Activated CD4-positive, alpha-beta T cell treated with anti-CD3 and anti-CD28 coated beads for 36 hours (primary cell): ENCODE results near the gene BICD1. TPM values are rescaled to one million over a fixed set of nuclear protein-coding genes. Genes with fewer than 3 reads are reported as not detected.

Experiments used
- ATAC-seq: fragments of 200-7000 bp; cut with Tn5 transposase; one replicate; pipeline ENCODE4 v1.10.0; 2021; ENCODE audit warnings: mild to moderate bottlenecking, moderate library complexity
- CTCF ChIA-PET: fragments of 350-600 bp; sonication (Branson Sonifier 250); formaldehyde crosslinking; loops from one replicate; lab custom pipeline; 2021; ENCODE audit warnings: antibody characterized with exemption; lab: Charles Lee
- POLR2A ChIA-PET: fragments of 350-600 bp; sonication (Branson Sonifier 250); formaldehyde crosslinking; loops from one replicate; lab custom pipeline; 2021; ENCODE audit warnings: antibody characterized with exemption, inconsistent platforms; lab: Charles Lee
- DNase-seq: peaks from one replicate; pipeline ENCODE4 v3.0.0-alpha.2; 2020
- H3K27ac Mint-ChIP-seq: one replicate; pipeline ENCODE4 v1.8.0; 2021; ENCODE audit warnings: mixed read lengths
- H3K27me3 Mint-ChIP-seq: one replicate; pipeline ENCODE4 v1.8.0; 2021; ENCODE audit warnings: mixed read lengths
- H3K36me3 Mint-ChIP-seq: one replicate; pipeline ENCODE4 v1.8.0; 2021; ENCODE audit warnings: low read depth, mixed read lengths
- H3K4me1 Mint-ChIP-seq: one replicate; pipeline ENCODE4 v1.8.0; 2021; ENCODE audit warnings: mixed read lengths
- H3K4me3 Mint-ChIP-seq: one replicate; pipeline ENCODE4 v1.8.0; 2021; ENCODE audit warnings: mild to moderate bottlenecking, moderate library complexity, mixed read lengths
- H3K9me3 Mint-ChIP-seq: one replicate; pipeline ENCODE4 v1.8.0; 2021; ENCODE audit warnings: low read depth, mixed read lengths
- intact Hi-C, 2 experiments: fragments of 100-400 bp; cut with DNase I in 1 of 2; cut with micrococcal nuclease in 1 of 2; formaldehyde crosslinking; loops; one replicate each; pipeline versions ENCODE4 v1.14.2 to v1.15.1; 2022 to 2024; cut with DNase I, micrococcal nuclease
- total RNA-seq, 2 experiments: library from RNA; stranded (reverse); gene quantifications; one replicate each; pipeline ENCODE4 v1.2.3, GENCODE V29; 2021

The BICD1 gene
- total RNA-seq, 2 experiments from 2014 or later = 12.7 to 15.1 TPM

GRCh38 chr12:32382226-32382625, 275.6 kb downstream of the BICD1 start:
- Mint-ChIP-seq H3K36me3 (peaks cover 1% of the 10 kb centered on the region), H3K4me3 (no peak overlapping the region), H3K9me3 (no peaks in the 10 kb centered on the region), H3K27me3 (no peaks in the 10 kb centered on the region), H3K27ac (no peak overlapping the region), H3K4me1 (no peaks in the 10 kb centered on the region)
- DNase-seq (no peak), ATAC-seq (no peak)
- intact Hi-C loops = no loop called here
- ChIA-PET POLR2A (no interaction called here), CTCF (interaction anchor here (1.0 kb wide), 1 partner anchor 17 kb away, joined by 4 read pairs; no protein-coding TSS in a partner anchor)

- H3K4me1 Mint-ChIP-seq = peaks cover 3% of the 10 kb centered on the region
- no peaks in the 10 kb centered on the region for H3K36me3 Mint-ChIP-seq
- H3K27ac Mint-ChIP-seq = no peak overlapping the region
- intact Hi-C loops = loop anchor here in 1 of 2 experiments (10.0 kb wide), 1 partner anchor 284 kb away; the partner anchor contains the start of gene DNM1L
- DNase-seq (peak; percentile 62), ATAC-seq (peak; percentile 95)
- ChIA-PET POLR2A (no interaction called here), CTCF (no interaction called here)
- H3K9me3 Mint-ChIP-seq = no peaks in the 10 kb centered on the region
- peak overlapping the region; percentile 71 for H3K4me3 Mint-ChIP-seq
- peaks cover 7% of the 10 kb centered on the region for H3K27me3 Mint-ChIP-seq
Measured at GRCh38 chr12:32390572-32391219, 284.0 kb downstream of the BICD1 start.

- CTCF ChIA-PET = interaction anchor here (0.8 kb wide), 1 partner anchor 31 kb away, joined by 3 read pairs; no protein-coding TSS in a partner anchor
- peaks cover 5% of the 10 kb centered on the region for H3K4me1 Mint-ChIP-seq
- intact Hi-C loops = loop anchor here in 1 of 2 experiments (10.0 kb wide), 1 partner anchor 280 kb away; the partner anchor contains the start of gene DNM1L
- no peaks in the 10 kb centered on the region for H3K9me3 Mint-ChIP-seq
- DNase-seq (no peak), ATAC-seq (no peak)
- POLR2A ChIA-PET = no interaction called here
- H3K27ac Mint-ChIP-seq = no peak overlapping the region
- H3K4me3 Mint-ChIP-seq = no peak overlapping the region
- H3K27me3 Mint-ChIP-seq = peaks cover 21% of the 10 kb centered on the region
- H3K36me3 Mint-ChIP-seq = no peaks in the 10 kb centered on the region
Measured at GRCh38 chr12:32395026-32395425, 288.4 kb downstream of the BICD1 start.

GRCh38 chr12:32397696-32398095, 291.0 kb downstream of the BICD1 start:
- POLR2A ChIA-PET = no interaction called here
- peaks cover 30% of the 10 kb centered on the region for H3K27me3 Mint-ChIP-seq
- intact Hi-C loops = loop anchor here in 1 of 2 experiments (10.0 kb wide), 1 partner anchor 277 kb away; the partner anchor contains the start of gene DNM1L
- no peak overlapping the region for H3K27ac Mint-ChIP-seq
- H3K4me1 Mint-ChIP-seq = peaks cover 6% of the 10 kb centered on the region
- DNase-seq (no peak), ATAC-seq (no peak)
- H3K9me3 Mint-ChIP-seq = no peaks in the 10 kb centered on the region
- no peak overlapping the region for H3K4me3 Mint-ChIP-seq
- CTCF ChIA-PET = interaction anchor here (0.6 to 1.5 kb wide), 2 partner anchors 54 to 358 kb away, joined by 3 to 6 read pairs; partner anchors contain the start of gene YARS2
- no peaks in the 10 kb centered on the region for H3K36me3 Mint-ChIP-seq

- Mint-ChIP-seq H3K4me3 (no peak overlapping the region), H3K4me1 (peaks cover 6% of the 10 kb centered on the region), H3K27me3 (peaks cover 34% of the 10 kb centered on the region), H3K9me3 (no peaks in the 10 kb centered on the region), H3K27ac (no peak overlapping the region), H3K36me3 (no peaks in the 10 kb centered on the region)
- intact Hi-C loops = loop anchor here in 1 of 2 experiments (10.0 kb wide), 1 partner anchor 277 kb away; the partner anchor contains the start of gene DNM1L
- no peak for ATAC-seq
- ChIA-PET POLR2A (no interaction called here), CTCF (interaction anchor here (1.5 kb wide), 1 partner anchor 357 kb away, joined by 6 read pairs; the partner anchor contains the start of gene YARS2)
- DNase-seq = no peak
Measured at GRCh38 chr12:32398181-32398580, 291.5 kb downstream of the BICD1 start.

GRCh38 chr12:32398816-32399369, 292.2 kb downstream of the BICD1 start:
- DNase-seq = no peak
- H3K27ac Mint-ChIP-seq = no peak overlapping the region
- H3K27me3 Mint-ChIP-seq = peaks cover 37% of the 10 kb centered on the region
- ChIA-PET POLR2A (no interaction called here), CTCF (interaction anchor here (0.9 to 1.5 kb wide), 2 partner anchors 357 to 363 kb away, joined by 5 to 6 read pairs; partner anchors contain the start of gene YARS2)
- no peaks in the 10 kb centered on the region for H3K36me3 Mint-ChIP-seq
- ATAC-seq = no peak
- intact Hi-C loops = loop anchor here in 1 of 2 experiments (10.0 kb wide), 1 partner anchor 276 kb away; the partner anchor contains the start of gene DNM1L
- peak overlapping the region; percentile 35 for H3K4me3 Mint-ChIP-seq
- peaks cover 6% of the 10 kb centered on the region for H3K4me1 Mint-ChIP-seq
- H3K9me3 Mint-ChIP-seq = no peaks in the 10 kb centered on the region

- H3K27me3 Mint-ChIP-seq = peaks cover 40% of the 10 kb centered on the region
- peaks cover 6% of the 10 kb centered on the region for H3K4me1 Mint-ChIP-seq
- peak; percentile 77 for DNase-seq
- CTCF ChIA-PET = interaction anchor here (0.9 to 1.6 kb wide), 3 partner anchors 10 to 363 kb away, joined by 3 to 5 read pairs (median 5); no protein-coding TSS in a partner anchor
- no peak within 1 kb of the TSS for H3K27ac Mint-ChIP-seq
- H3K36me3 Mint-ChIP-seq = no peaks in the 10 kb centered on the region
- H3K9me3 Mint-ChIP-seq = no peaks in the 10 kb centered on the region
- peak; percentile 95 for ATAC-seq
- intact Hi-C loops = loop anchor here in 1 of 2 experiments (10.0 kb wide), 1 partner anchor 275 kb away; the partner anchor contains the start of gene DNM1L
- peak within 1 kb of the TSS; percentile 80 for H3K4me3 Mint-ChIP-seq
- POLR2A ChIA-PET = no interaction called here
Measured at GRCh38 chr12:32399370-32400113, 292.9 kb downstream of the BICD1 start, which contains the start of gene FGD4. TSS of gene FGD4 (plus strand) at chr12:32399558.

- Mint-ChIP-seq H3K27ac (no peak overlapping the region), H3K4me1 (peaks cover 6% of the 10 kb centered on the region), H3K27me3 (peaks cover 40% of the 10 kb centered on the region), H3K36me3 (no peaks in the 10 kb centered on the region), H3K9me3 (no peaks in the 10 kb centered on the region), H3K4me3 (peak overlapping the region; percentile 48)
- intact Hi-C loops = no loop called here
- ATAC-seq = no peak
- no peak for DNase-seq
- CTCF ChIA-PET = interaction anchor here (0.7 to 1.6 kb wide), 3 partner anchors 9 to 222 kb away, joined by 3 to 5 read pairs (median 3); no protein-coding TSS in a partner anchor
- POLR2A ChIA-PET = no interaction called here
Measured at GRCh38 chr12:32400114-32400672, 293.5 kb downstream of the BICD1 start.

- ChIA-PET CTCF (interaction anchor here (0.6 to 1.6 kb wide), 3 partner anchors 9 to 223 kb away, joined by 3 to 5 read pairs (median 3); no protein-coding TSS in a partner anchor), POLR2A (no interaction called here)
- no peak overlapping the region for H3K27ac Mint-ChIP-seq
- ATAC-seq (no peak), DNase-seq (no peak)
- no peak overlapping the region for H3K4me3 Mint-ChIP-seq
- H3K27me3 Mint-ChIP-seq = peaks cover 42% of the 10 kb centered on the region
- no peaks in the 10 kb centered on the region for H3K9me3 Mint-ChIP-seq
- intact Hi-C loops = no loop called here
- no peaks in the 10 kb centered on the region for H3K36me3 Mint-ChIP-seq
- peaks cover 6% of the 10 kb centered on the region for H3K4me1 Mint-ChIP-seq
Measured at GRCh38 chr12:32400866-32401265, 294.2 kb downstream of the BICD1 start.

GRCh38 chr12:32402170-32402569, 295.5 kb downstream of the BICD1 start:
- DNase-seq (no peak), ATAC-seq (no peak)
- ChIA-PET POLR2A (no interaction called here), CTCF (no interaction called here)
- no peak overlapping the region for H3K27ac Mint-ChIP-seq
- no peaks in the 10 kb centered on the region for H3K36me3 Mint-ChIP-seq
- no peaks in the 10 kb centered on the region for H3K9me3 Mint-ChIP-seq
- H3K27me3 Mint-ChIP-seq = peaks cover 39% of the 10 kb centered on the region
- peaks cover 6% of the 10 kb centered on the region for H3K4me1 Mint-ChIP-seq
- intact Hi-C loops = no loop called here
- H3K4me3 Mint-ChIP-seq = no peak overlapping the region
